Ishikawa (cell line): ENCODE data around the gene AP1S3.

ENCODE experiments used
- CEBPB ChIP-seq: IDR thresholded peaks from 2 replicates; pipeline ENCODE4 v1.6.1; 2012
- CREB1 ChIP-seq: IDR thresholded peaks from 2 replicates; pipeline ENCODE4 v1.6.1; 2012; ENCODE audit warnings: low read depth
- EGR1 ChIP-seq: IDR thresholded peaks from 2 replicates; pipeline ENCODE4 v1.6.1; 2012
- EP300 ChIP-seq: IDR thresholded peaks from 2 replicates; pipeline ENCODE4 v1.6.1; 2012; ENCODE audit warnings: borderline replicate concordance
- FOXM1 ChIP-seq: IDR thresholded peaks from 2 replicates; pipeline ENCODE4 v1.6.1; 2012; ENCODE audit warnings: low read depth, borderline replicate concordance
- MAX ChIP-seq: IDR thresholded peaks from 2 replicates; pipeline ENCODE4 v1.6.1; 2012
- NFIC ChIP-seq: IDR thresholded peaks from 2 replicates; pipeline ENCODE4 v1.6.1; 2012
- RAD21 ChIP-seq: IDR thresholded peaks from 2 replicates; pipeline ENCODE4 v1.6.1; 2012; ENCODE audit warnings: low read depth
- REST ChIP-seq: IDR thresholded peaks from 2 replicates; pipeline ENCODE4 v1.6.1; 2012; ENCODE audit warnings: low read depth, mild to moderate bottlenecking
- TAF1 ChIP-seq: IDR thresholded peaks from 2 replicates; pipeline ENCODE4 v1.6.1; 2012; ENCODE audit warnings: low read depth, mild to moderate bottlenecking
- TCF12 ChIP-seq: IDR thresholded peaks from 2 replicates; pipeline ENCODE4 v1.6.1; 2012; ENCODE audit warnings: low read depth
- TEAD4 ChIP-seq: IDR thresholded peaks from 2 replicates; pipeline ENCODE4 v1.6.1; 2012
- YY1 ChIP-seq: IDR thresholded peaks from 2 replicates; pipeline ENCODE4 v1.6.1; 2012; ENCODE audit warnings: low read depth
- ZBTB7A ChIP-seq: IDR thresholded peaks from 2 replicates; pipeline ENCODE4 v1.6.1; 2012; ENCODE audit warnings: low read depth
- TF ChIP-seq, protein P1 (sequence below): IDR thresholded peaks from 2 replicates; pipeline ENCODE4 v1.6.1; 2012

The AP1S3 gene

GRCh38 chr2:223781560-223781959 is 55.8 kb downstream of the AP1S3 start:
- TF ChIP-seq FOXM1, result no peak
- TF ChIP-seq EGR1, result no peak
- TF ChIP-seq, protein P1, sequence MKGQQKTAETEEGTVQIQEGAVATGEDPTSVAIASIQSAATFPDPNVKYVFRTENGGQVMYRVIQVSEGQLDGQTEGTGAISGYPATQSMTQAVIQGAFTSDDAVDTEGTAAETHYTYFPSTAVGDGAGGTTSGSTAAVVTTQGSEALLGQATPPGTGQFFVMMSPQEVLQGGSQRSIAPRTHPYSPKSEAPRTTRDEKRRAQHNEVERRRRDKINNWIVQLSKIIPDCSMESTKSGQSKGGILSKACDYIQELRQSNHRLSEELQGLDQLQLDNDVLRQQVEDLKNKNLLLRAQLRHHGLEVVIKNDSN, result no peak
- no peak for TF ChIP-seq TEAD4
- no peak for TF ChIP-seq MAX
- no peak for TF ChIP-seq RAD21
- TF ChIP-seq EP300, result no peak
- TF ChIP-seq REST, result no peak
- TF ChIP-seq TCF12, result no peak
- TF ChIP-seq ZBTB7A, result no peak
- no peak for TF ChIP-seq TAF1
- no peak for TF ChIP-seq YY1

DNA sequence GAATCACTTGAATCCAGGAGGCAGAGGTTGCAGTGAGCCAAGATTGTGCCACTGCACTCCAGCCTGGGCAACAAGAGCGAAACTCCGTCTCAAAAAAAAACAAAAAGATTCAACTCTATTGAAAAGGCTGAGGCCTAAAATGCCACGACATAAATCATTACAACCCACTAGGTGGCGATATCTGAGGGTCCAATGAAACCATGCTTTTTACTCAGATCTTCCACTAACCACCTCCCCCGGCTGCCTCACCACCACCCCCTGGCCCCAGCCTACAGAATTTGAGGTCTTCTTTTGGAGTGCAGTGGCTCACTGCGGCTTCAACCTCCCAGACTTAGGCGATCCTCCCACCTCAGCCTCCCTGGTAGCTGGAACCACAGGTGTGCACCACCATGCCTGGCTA is 57.5 kb downstream of the AP1S3 start:
- TF ChIP-seq TAF1 (no peak), RAD21 (peak; percentile 41; the same call in 1 of the 2 replicates), NFIC (no peak), CEBPB (no peak)

- no peak for TF ChIP-seq EP300
- TF ChIP-seq TEAD4, result no peak
- no peak for TF ChIP-seq CEBPB
- TF ChIP-seq RAD21, result no peak
- TF ChIP-seq MAX, result no peak
- TF ChIP-seq YY1, result no peak
Observed at GRCh38 chr2:223774193-223774592, 63.2 kb downstream of the AP1S3 start.

DNA sequence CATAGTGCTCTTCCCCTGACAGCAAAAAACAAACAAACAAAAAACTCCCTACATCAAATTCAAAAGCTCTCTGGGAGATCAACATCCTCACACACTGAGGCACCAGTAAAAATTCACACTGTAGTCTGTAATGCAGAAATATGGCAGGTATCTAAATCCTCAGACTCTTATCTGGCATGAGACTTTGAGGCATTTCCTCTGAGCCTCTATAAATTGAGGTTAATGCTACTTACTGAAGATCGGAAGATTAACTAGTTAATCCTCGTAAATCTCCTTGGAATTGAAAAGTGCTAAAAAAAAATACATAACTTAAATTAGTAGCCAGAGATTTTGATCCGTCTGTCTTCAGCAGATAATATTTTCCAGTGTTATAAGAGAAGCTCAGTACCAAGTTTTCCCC is 65.0 kb downstream of the AP1S3 start:
- TF ChIP-seq MAX (no peak), TAF1 (no peak), ZBTB7A (no peak), EGR1 (no peak), EP300 (no peak), CREB1 (no peak), YY1 (no peak), FOXM1 (no peak), CEBPB (no peak), REST (no peak), NFIC (no peak), RAD21 (no peak), TCF12 (no peak)
- TF ChIP-seq, protein P1, result no peak

- no peak for TF ChIP-seq TAF1
- TF ChIP-seq CEBPB, result no peak
- TF ChIP-seq TEAD4, result no peak
- TF ChIP-seq RAD21, result no peak
- TF ChIP-seq EP300, result no peak
- no peak for TF ChIP-seq FOXM1
- no peak for TF ChIP-seq TCF12
- TF ChIP-seq, protein P1, result no peak
- no peak for TF ChIP-seq MAX
- TF ChIP-seq ZBTB7A, result no peak
- no peak for TF ChIP-seq YY1
- TF ChIP-seq EGR1, result no peak
- TF ChIP-seq NFIC, result no peak
- no peak for TF ChIP-seq REST
- TF ChIP-seq CREB1, result no peak
Observed at GRCh38 chr2:223771475-223771874, 65.9 kb downstream of the AP1S3 start.
